NT2/D1 (cell line): ENCODE measurements around the gene CARMIL1.

Experiments used
- DNase-seq: peaks from one replicate; pipeline ENCODE4 v3.0.0-alpha.2; 2011; ENCODE audit warnings: low read depth, low spot score
- H3K27me3 ChIP-seq: 2 replicates; pipeline ENCODE4 v1.6.0; 2011; ENCODE audit warnings: mild to moderate bottlenecking; ENCODE audit not compliant: insufficient read length, insufficient read depth
- H3K36me3 ChIP-seq: 2 replicates; pipeline ENCODE4 v1.6.1; 2011; ENCODE audit warnings: mild to moderate bottlenecking, low read length, mixed read lengths; ENCODE audit not compliant: insufficient read depth, insufficient read length
- H3K4me1 ChIP-seq: 2 replicates; pipeline ENCODE4 v1.5.1; 2011; ENCODE audit not compliant: insufficient read depth, insufficient read length
- H3K4me3 ChIP-seq: 2 replicates; pipeline ENCODE4 v1.5.1; 2011; ENCODE audit warnings: low read depth; ENCODE audit not compliant: insufficient read length
- H3K9ac ChIP-seq: 2 replicates; pipeline ENCODE4 v1.6.0; 2011; ENCODE audit warnings: low read depth; ENCODE audit not compliant: insufficient read length
- H3K9me3 ChIP-seq: 2 replicates; pipeline ENCODE4 v1.5.1; 2011; ENCODE audit warnings: mild to moderate bottlenecking, low read length; ENCODE audit not compliant: insufficient read depth
- SUZ12 ChIP-seq: IDR thresholded peaks from 2 replicates; pipeline ENCODE4 v1.6.1; 2011; ENCODE audit not compliant: insufficient read length, insufficient read depth; ENCODE audit errors: extremely low read depth
- YY1 ChIP-seq: IDR thresholded peaks from 2 replicates; pipeline ENCODE4 v1.6.1; 2011; ENCODE audit not compliant: insufficient read length, insufficient read depth
- ZNF274 ChIP-seq: IDR thresholded peaks from 2 replicates; pipeline ENCODE4 v1.6.1; 2011; ENCODE audit warnings: mild to moderate bottlenecking, low read depth, low read length

CARMIL1 gene

GRCh38 chr6:25541228-25541627 lies 262.1 kb downstream of the CARMIL1 start:
- TF ChIP-seq SUZ12 (no peak), ZNF274 (no peak), YY1 (no peak)
- H3K9ac ChIP-seq = no peak overlapping the region
- no peaks in the 10 kb centered on the region for H3K36me3 ChIP-seq
- no peaks in the 10 kb centered on the region for H3K27me3 ChIP-seq
- H3K9me3 ChIP-seq = no peaks in the 10 kb centered on the region
- no peaks in the 10 kb centered on the region for H3K4me1 ChIP-seq
- H3K4me3 ChIP-seq = no peak overlapping the region
- no peak for DNase-seq

- no peaks in the 10 kb centered on the region for H3K9me3 ChIP-seq
- DNase-seq = no peak
- H3K9ac ChIP-seq = no peak overlapping the region
- H3K27me3 ChIP-seq = no peaks in the 10 kb centered on the region
- H3K4me1 ChIP-seq = no peaks in the 10 kb centered on the region
- H3K4me3 ChIP-seq = no peak overlapping the region
- no peaks in the 10 kb centered on the region for H3K36me3 ChIP-seq
- TF ChIP-seq SUZ12 (no peak), YY1 (no peak), ZNF274 (no peak)
These were observed 264.1 kb downstream of the CARMIL1 start for GRCh38 chr6:25542984-25543910.

- H3K4me3 ChIP-seq = no peak overlapping the region
- no peak overlapping the region for H3K9ac ChIP-seq
- H3K36me3 ChIP-seq = no peaks in the 10 kb centered on the region
- DNase-seq = no peak
- TF ChIP-seq SUZ12 (no peak), ZNF274 (no peak), YY1 (no peak)
- no peaks in the 10 kb centered on the region for H3K27me3 ChIP-seq
- H3K9me3 ChIP-seq = no peaks in the 10 kb centered on the region
- H3K4me1 ChIP-seq = no peaks in the 10 kb centered on the region
These were observed 265.7 kb downstream of the CARMIL1 start for GRCh38 chr6:25544833-25545232.

DNA sequence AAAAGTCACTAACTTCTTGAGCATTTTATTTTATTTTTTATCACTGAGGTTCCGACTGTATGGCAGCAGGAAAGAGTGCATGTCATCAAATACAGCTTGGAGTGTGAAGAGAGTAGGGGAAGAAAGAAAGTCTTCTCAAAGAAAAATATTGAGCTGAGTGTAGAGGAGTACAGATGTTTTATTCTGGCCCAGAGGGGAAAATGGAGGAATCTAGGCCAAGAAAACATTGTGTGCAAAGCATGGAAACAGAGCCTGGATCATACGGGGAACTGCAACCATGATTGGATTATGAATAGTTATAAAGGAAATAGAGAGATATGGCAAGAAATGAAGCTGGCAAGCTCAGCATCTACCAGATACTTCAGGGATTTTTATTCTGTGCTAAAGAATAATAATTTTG lies 268.6 kb downstream of the CARMIL1 start:
- no peaks in the 10 kb centered on the region for H3K4me1 ChIP-seq
- TF ChIP-seq YY1 (no peak), ZNF274 (no peak), SUZ12 (no peak)
- H3K9ac ChIP-seq = no peak overlapping the region
- no peak for DNase-seq
- H3K9me3 ChIP-seq = no peaks in the 10 kb centered on the region
- H3K4me3 ChIP-seq = no peak overlapping the region
- no peaks in the 10 kb centered on the region for H3K36me3 ChIP-seq
- no peaks in the 10 kb centered on the region for H3K27me3 ChIP-seq

- H3K9me3 ChIP-seq = no peaks in the 10 kb centered on the region
- no peak for DNase-seq
- TF ChIP-seq ZNF274 (no peak), YY1 (no peak), SUZ12 (no peak)
- no peak overlapping the region for H3K4me3 ChIP-seq
- no peak overlapping the region for H3K9ac ChIP-seq
- H3K36me3 ChIP-seq = no peaks in the 10 kb centered on the region
- no peaks in the 10 kb centered on the region for H3K4me1 ChIP-seq
- H3K27me3 ChIP-seq = no peaks in the 10 kb centered on the region
These were observed 269.3 kb downstream of the CARMIL1 start for GRCh38 chr6:25548451-25548850.

DNA sequence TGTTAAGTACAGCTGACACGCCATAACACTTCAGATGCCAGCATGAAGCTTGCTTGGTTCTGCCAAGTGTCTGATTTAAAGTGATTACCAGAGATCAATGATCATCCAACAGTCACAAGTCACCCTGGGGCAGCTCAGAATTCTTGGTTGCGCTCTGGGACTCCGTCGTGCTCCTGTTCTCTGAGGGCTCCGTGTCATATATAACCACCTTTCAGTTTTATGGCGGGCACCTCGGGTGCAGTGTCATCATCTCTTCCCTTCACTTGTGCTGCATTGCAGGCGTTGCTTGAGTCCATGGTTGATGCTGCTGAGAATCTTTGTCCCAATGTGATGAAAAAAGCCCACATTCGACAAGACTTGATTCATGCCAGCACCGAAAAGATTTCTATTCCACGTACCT lies 271.5 kb downstream of the CARMIL1 start:
- Histone ChIP-seq H3K27me3 (no peaks in the 10 kb centered on the region), H3K4me3 (no peak overlapping the region), H3K36me3 (no peaks in the 10 kb centered on the region), H3K9ac (no peak overlapping the region), H3K9me3 (no peaks in the 10 kb centered on the region), H3K4me1 (no peaks in the 10 kb centered on the region)
- no peak for DNase-seq
- TF ChIP-seq YY1 = no peak
- no peak for TF ChIP-seq SUZ12
- no peak for TF ChIP-seq ZNF274

GRCh38 chr6:25553502-25553901 lies 274.3 kb downstream of the CARMIL1 start:
- Histone ChIP-seq H3K9ac (no peak overlapping the region), H3K36me3 (no peaks in the 10 kb centered on the region), H3K4me3 (no peak overlapping the region), H3K27me3 (no peaks in the 10 kb centered on the region), H3K9me3 (no peaks in the 10 kb centered on the region), H3K4me1 (no peaks in the 10 kb centered on the region)
- TF ChIP-seq YY1 = no peak
- no peak for TF ChIP-seq SUZ12
- no peak for TF ChIP-seq ZNF274
- no peak for DNase-seq
